GM19025 (cell line): ENCODE measurements around the gene GNAT2.

Experiments used
- ATAC-seq: cut with Tn5 transposase; IDR thresholded peaks from one replicate; pipeline ENCODE4 v1.9.1; 2021; ENCODE audit warnings: mild to moderate bottlenecking, low read depth, moderate library complexity; ENCODE audit not compliant: unreplicated experiment

GNAT2 gene

GRCh38 chr1:109567877-109568672 lies 51.3 kb downstream of the GNAT2 start:
- no peak for ATAC-seq

DNA sequence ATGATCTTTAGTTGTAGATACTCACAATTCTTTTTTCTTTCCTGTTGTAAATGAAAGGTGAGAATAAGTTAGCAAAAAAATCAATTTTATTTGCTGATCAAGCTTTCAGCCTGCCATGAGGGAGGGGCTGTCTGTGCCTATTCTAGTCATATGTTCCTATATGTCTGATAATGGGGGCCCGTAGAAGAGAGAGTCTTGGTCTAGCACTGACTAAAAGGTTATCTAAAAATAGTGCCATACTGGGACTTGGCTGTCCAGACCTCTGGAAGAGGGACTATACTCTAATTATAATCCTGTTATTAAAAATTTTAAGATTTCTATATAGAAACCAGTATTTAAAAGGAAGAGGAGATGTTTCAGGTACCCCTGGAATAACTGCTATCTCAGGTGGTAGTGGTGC lies 52.4 kb downstream of the GNAT2 start:
- ATAC-seq, result no peak

DNA sequence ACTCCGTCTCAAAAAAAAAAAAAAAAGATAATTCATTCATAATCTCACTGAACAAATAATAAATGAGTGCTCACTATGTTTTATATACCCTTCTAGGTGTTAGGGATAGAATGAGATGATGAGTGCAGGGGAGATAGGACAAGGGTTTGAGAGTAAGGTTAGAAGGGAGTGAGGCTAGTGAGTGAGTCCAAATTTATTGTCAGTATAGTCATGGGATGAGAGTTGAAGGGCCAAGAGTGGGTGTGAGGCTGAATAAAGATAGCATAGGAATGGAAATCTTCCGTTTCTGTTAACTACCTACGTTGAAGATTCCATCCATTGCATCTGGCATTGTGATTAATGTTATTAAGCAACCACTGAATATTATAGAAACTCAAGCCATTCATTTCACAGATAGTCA lies 54.2 kb downstream of the GNAT2 start:
- ATAC-seq, result no peak

DNA sequence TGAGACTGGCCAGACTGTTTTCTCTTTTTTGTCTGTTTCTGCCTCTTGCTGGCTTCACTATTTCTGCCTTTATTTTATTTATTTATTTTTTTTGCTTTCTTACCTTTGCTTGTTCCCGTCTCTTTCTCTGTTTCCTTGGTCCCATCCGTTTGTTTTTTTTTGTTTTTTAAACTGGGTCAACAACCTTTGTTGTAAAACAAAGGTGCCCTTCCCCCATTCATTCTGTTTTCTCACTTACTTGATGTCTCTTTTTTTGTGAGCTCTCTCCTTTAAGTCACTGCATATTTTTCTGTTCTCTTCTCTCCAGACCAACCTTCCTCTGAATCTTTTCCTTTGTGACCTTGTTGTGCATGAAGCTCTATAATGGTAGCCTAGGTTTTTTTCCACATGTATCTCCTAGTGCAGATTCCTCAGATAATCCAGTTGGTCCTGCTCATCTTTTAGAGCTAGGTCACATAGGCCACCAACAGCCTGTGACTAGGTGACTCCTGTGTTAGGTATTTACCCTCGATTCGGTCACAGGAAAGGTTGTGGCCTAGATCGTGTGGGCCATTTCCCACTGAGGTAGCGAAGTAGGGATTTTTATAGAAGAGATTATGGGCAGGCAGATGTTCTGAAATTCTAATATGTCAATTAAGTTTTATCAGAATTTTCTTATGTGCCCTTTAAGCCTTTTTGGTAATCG lies 55.1 kb downstream of the GNAT2 start:
- ATAC-seq, result no peak

DNA sequence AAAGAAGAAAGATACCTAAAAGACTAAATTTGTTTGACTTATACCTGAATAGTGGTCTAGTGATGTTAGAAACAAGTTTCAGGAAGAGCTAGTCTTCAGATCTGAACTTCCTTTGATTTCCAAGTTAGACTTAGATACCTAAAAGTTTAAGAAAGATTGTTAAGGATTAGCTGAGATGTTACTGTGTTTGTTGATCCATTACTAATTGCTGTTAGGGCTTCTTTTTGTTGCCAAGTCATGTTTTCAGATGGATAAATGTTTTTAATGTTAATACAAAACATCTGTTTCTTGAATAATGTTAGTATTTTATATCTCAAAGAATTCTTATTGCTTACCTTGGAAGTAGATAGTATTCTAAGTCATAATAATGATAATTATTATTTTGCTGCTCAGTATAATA lies 59.4 kb downstream of the GNAT2 start:
- ATAC-seq, result no peak

DNA sequence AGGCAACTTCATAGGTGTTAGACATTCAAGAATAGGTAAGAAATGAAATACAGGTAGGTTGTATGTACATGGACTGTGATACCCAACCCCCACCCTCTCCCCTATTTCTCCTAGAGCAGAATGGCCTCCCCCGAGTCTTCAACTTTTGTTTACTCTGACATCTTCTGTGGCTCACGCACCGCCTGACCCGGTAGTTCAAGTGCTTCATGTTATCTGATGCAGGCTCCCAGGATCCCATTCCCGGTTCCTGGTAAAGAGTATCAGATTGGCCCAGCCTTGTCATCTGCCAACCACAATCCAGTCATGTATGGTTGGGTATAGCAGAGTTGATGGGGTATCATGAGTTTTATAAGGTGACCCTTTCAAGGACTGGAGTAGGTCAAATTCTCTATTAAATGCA lies 61.9 kb downstream of the GNAT2 start:
- no peak for ATAC-seq

DNA sequence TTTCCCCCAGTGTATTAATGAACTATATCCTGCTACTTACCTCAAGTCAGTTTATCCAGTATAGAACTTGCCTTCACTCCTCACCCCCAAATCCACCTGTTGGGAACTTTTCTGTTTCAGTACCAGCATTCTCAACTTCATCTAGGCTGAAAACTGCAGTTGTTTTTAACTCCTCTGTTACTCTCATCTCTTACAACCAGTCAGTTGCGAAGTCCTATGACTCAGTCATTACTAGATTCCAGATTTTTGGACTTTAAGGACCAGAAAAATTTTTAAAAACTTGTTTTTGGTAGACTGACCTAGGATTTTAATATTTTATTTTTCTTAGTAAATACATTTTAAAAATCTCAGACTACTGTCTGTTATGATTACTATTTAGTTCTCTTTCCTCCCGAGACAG lies 62.9 kb downstream of the GNAT2 start:
- no peak for ATAC-seq
